SJCRH30 (cell line): ENCODE measurements around the gene HIF1AN. TPM values are rescaled to one million over a fixed set of nuclear protein-coding genes. Genes with fewer than 3 reads are reported as not detected.

ENCODE experiments used
- DNase-seq, 2 experiments: peaks; one replicate each; pipeline ENCODE4 v3.0.0-alpha.2; 2015 to 2020
- H3K27ac ChIP-seq: fragments of 250-450 bp; sonication (Bioruptor Pico); 2 replicates; pipeline ENCODE4 v1.5.1; 2020; ENCODE audit warnings: mild to moderate bottlenecking, moderate library complexity
- H3K27me3 ChIP-seq: fragments of 250-450 bp; sonication (Bioruptor Pico); 2 replicates; pipeline ENCODE4 v1.5.1; 2020; ENCODE audit warnings: mild to moderate bottlenecking, moderate library complexity
- H3K36me3 ChIP-seq: fragments of 250-450 bp; sonication (Bioruptor Pico); 2 replicates; pipeline ENCODE4 v1.5.1; 2020; ENCODE audit warnings: mild to moderate bottlenecking, moderate library complexity
- H3K4me1 ChIP-seq: fragments of 250-450 bp; sonication (Bioruptor Pico); 2 replicates; pipeline ENCODE4 v1.5.1; 2020; ENCODE audit warnings: mild to moderate bottlenecking, moderate library complexity
- H3K4me3 ChIP-seq: fragments of 250-450 bp; sonication (Bioruptor Pico); 2 replicates; pipeline ENCODE4 v1.5.1; 2020; ENCODE audit warnings: mild to moderate bottlenecking, moderate library complexity
- H3K9me3 ChIP-seq: fragments of 250-450 bp; sonication (Bioruptor Pico); replicated peaks from 2 replicates; pipeline ENCODE4 v1.5.1; 2020; ENCODE audit warnings: mild to moderate bottlenecking, moderate library complexity
- total RNA-seq: library from RNA; depleted of rRNA; stranded (reverse); fragments of >200 nt; shearing (Covaris generic); gene quantifications from 2 replicates; pipeline ENCODE4 v1.2.3, GENCODE V29; 2014

Gene HIF1AN
- total RNA-seq, 1 experiment from 2014 or later: 25.1 TPM

- Histone ChIP-seq H3K9me3 (no peaks in the 10 kb centered on the region), H3K27ac (no peak overlapping the region), H3K27me3 (no peaks in the 10 kb centered on the region), H3K4me3 (no peak overlapping the region), H3K36me3 (no peaks in the 10 kb centered on the region), H3K4me1 (no peaks in the 10 kb centered on the region)
- DNase-seq: no peak
Measured at GRCh38 chr10:100510533-100511308, 25.0 kb upstream of the HIF1AN start.

GRCh38 chr10:100515612-100516011 lies 20.1 kb upstream of the HIF1AN start:
- H3K4me3 ChIP-seq: no peak overlapping the region
- no peak for DNase-seq
- H3K27ac ChIP-seq: no peak overlapping the region
- H3K27me3 ChIP-seq: no peaks in the 10 kb centered on the region
- H3K9me3 ChIP-seq: no peaks in the 10 kb centered on the region; the same call in 1 of the 2 replicates
- no peaks in the 10 kb centered on the region for H3K4me1 ChIP-seq
- H3K36me3 ChIP-seq: no peaks in the 10 kb centered on the region

GRCh38 chr10:100516847-100517246 lies 18.9 kb upstream of the HIF1AN start:
- H3K9me3 ChIP-seq: no peaks in the 10 kb centered on the region; the same call in 1 of the 2 replicates
- no peaks in the 10 kb centered on the region for H3K27me3 ChIP-seq
- H3K4me1 ChIP-seq: no peaks in the 10 kb centered on the region
- DNase-seq: peak; percentile 36 to 61
- no peak overlapping the region for H3K27ac ChIP-seq
- no peak overlapping the region for H3K4me3 ChIP-seq
- no peaks in the 10 kb centered on the region for H3K36me3 ChIP-seq

GRCh38 chr10:100518761-100519241 lies 16.9 kb upstream of the HIF1AN start:
- no peaks in the 10 kb centered on the region for H3K4me1 ChIP-seq
- no peaks in the 10 kb centered on the region for H3K27me3 ChIP-seq
- H3K9me3 ChIP-seq: no peaks in the 10 kb centered on the region; the same call in 1 of the 2 replicates
- DNase-seq: peak; percentile 49 to 79
- H3K27ac ChIP-seq: no peak overlapping the region
- no peak overlapping the region for H3K4me3 ChIP-seq
- H3K36me3 ChIP-seq: peaks cover 7% of the 10 kb centered on the region; the same call in 1 of the 2 replicates

GRCh38 chr10:100519311-100520051 lies 16.3 kb upstream of the HIF1AN start, which contains the start of gene SEC31B:
SEC31B (minus strand) TSS chr10:100519861; CDS start chr10:100516952, 2,909 bp downstream.
- no peak for DNase-seq
- H3K4me1 ChIP-seq: no peaks in the 10 kb centered on the region

GRCh38 chr10:100520811-100521210 lies 14.9 kb upstream of the HIF1AN start:
- Histone ChIP-seq H3K36me3 (peaks cover 17% of the 10 kb centered on the region), H3K27ac (no peak overlapping the region), H3K9me3 (no peaks in the 10 kb centered on the region; the same call in 1 of the 2 replicates), H3K4me3 (no peak overlapping the region), H3K4me1 (no peaks in the 10 kb centered on the region), H3K27me3 (no peaks in the 10 kb centered on the region)
- DNase-seq: no peak

More at GRCh38 chr10:100519311-100520051, 16.3 kb upstream of the HIF1AN start, which contains the start of gene SEC31B:
- Histone ChIP-seq H3K27ac (no peak within 1 kb of the TSS), H3K4me3 (no peak within 1 kb of the TSS), H3K27me3 (no peaks in the 10 kb centered on the region), H3K9me3 (no peaks in the 10 kb centered on the region; the same call in 1 of the 2 replicates), H3K36me3 (peaks cover 10% of the 10 kb centered on the region)

GRCh38 chr10:100522107-100522801 lies 13.5 kb upstream of the HIF1AN start:
- H3K4me1 ChIP-seq: no peaks in the 10 kb centered on the region
- no peak overlapping the region for H3K27ac ChIP-seq
- no peak for DNase-seq
- no peaks in the 10 kb centered on the region for H3K27me3 ChIP-seq
- H3K36me3 ChIP-seq: peaks cover 30% of the 10 kb centered on the region
- H3K4me3 ChIP-seq: no peak overlapping the region
- no peaks in the 10 kb centered on the region; the same call in 1 of the 2 replicates for H3K9me3 ChIP-seq

- Histone ChIP-seq H3K9me3 (no peaks in the 10 kb centered on the region; the same call in 1 of the 2 replicates), H3K36me3 (peaks cover 31% of the 10 kb centered on the region), H3K27ac (no peak overlapping the region), H3K4me1 (no peaks in the 10 kb centered on the region; the same call in 1 of the 2 replicates), H3K4me3 (no peak overlapping the region), H3K27me3 (no peaks in the 10 kb centered on the region)
- DNase-seq: no peak
Measured at GRCh38 chr10:100522945-100523344, 12.8 kb upstream of the HIF1AN start.

GRCh38 chr10:100524206-100524605 lies 11.5 kb upstream of the HIF1AN start:
- Histone ChIP-seq H3K4me3 (no peak overlapping the region), H3K27ac (no peak overlapping the region), H3K27me3 (no peaks in the 10 kb centered on the region), H3K9me3 (no peaks in the 10 kb centered on the region), H3K4me1 (peaks cover 8% of the 10 kb centered on the region; the same call in 1 of the 2 replicates), H3K36me3 (peaks cover 31% of the 10 kb centered on the region)
- DNase-seq: no peak

- Histone ChIP-seq H3K4me1 (peaks cover 8% of the 10 kb centered on the region; the same call in 1 of the 2 replicates), H3K9me3 (no peaks in the 10 kb centered on the region), H3K4me3 (no peak overlapping the region), H3K36me3 (peaks cover 31% of the 10 kb centered on the region), H3K27me3 (no peaks in the 10 kb centered on the region), H3K27ac (no peak overlapping the region)
- no peak for DNase-seq
Measured at GRCh38 chr10:100524638-100525037, 11.1 kb upstream of the HIF1AN start.

- Histone ChIP-seq H3K4me1 (peaks cover 13% of the 10 kb centered on the region), H3K27me3 (no peaks in the 10 kb centered on the region), H3K9me3 (no peaks in the 10 kb centered on the region), H3K36me3 (peaks cover 29% of the 10 kb centered on the region), H3K4me3 (peak overlapping the region; percentile 79), H3K27ac (peak overlapping the region; percentile 45; the same call in 1 of the 2 replicates)
- no peak for DNase-seq
Measured at GRCh38 chr10:100528123-100528886, 7.4 kb upstream of the HIF1AN start.

- peaks cover 22% of the 10 kb centered on the region for H3K36me3 ChIP-seq
- peak overlapping the region; percentile 79 for H3K4me3 ChIP-seq
- peak overlapping the region; percentile 45 for H3K27ac ChIP-seq
- H3K27me3 ChIP-seq: no peaks in the 10 kb centered on the region
- DNase-seq: peak; percentile 36 to 48
- no peaks in the 10 kb centered on the region for H3K9me3 ChIP-seq
- H3K4me1 ChIP-seq: peaks cover 13% of the 10 kb centered on the region
Measured at GRCh38 chr10:100528921-100529474, 6.7 kb upstream of the HIF1AN start.

GRCh38 chr10:100529475-100530298 lies 6.1 kb upstream of the HIF1AN start, which contains the start of gene NDUFB8:
NDUFB8 (minus strand) TSS chr10:100529871; CDS start chr10:100529851, 20 bp downstream.
- Histone ChIP-seq H3K4me1 (peaks cover 15% of the 10 kb centered on the region), H3K4me3 (peak within 1 kb of the TSS; percentile 79), H3K36me3 (peaks cover 19% of the 10 kb centered on the region), H3K9me3 (no peaks in the 10 kb centered on the region), H3K27me3 (no peaks in the 10 kb centered on the region), H3K27ac (peak within 1 kb of the TSS; percentile 45)
- DNase-seq: peak; percentile 92 to 95
